Liver (tissue), 9 donors: ENCODE results near the gene ARAF. TPM values are rescaled to one million over a fixed set of nuclear protein-coding genes. Genes with fewer than 3 reads are reported as not detected.

Source experiments
- DNase-seq: peaks from one replicate; pipeline ENCODE4 v3.0.0-alpha.2; 2017; ENCODE audit warnings: low spot score
- H3K27ac ChIP-seq, 2 donors: one replicate each; pipeline ENCODE4 v1.7.0; 2013; ENCODE audit warnings: inconsistent platforms in 2 of 2, low read length in 2 of 2, control low read depth in 1 of 2, low read depth in 1 of 2, mild to moderate bottlenecking in 1 of 2
- H3K27me3 ChIP-seq, 4 donors: one replicate each; pipeline versions ENCODE4 v1.6.1 to v1.7.0; 2013; ENCODE audit warnings: low read length in 3 of 4, inconsistent platforms in 1 of 4, mild to moderate bottlenecking in 1 of 4, moderate library complexity in 1 of 4; ENCODE audit not compliant: control insufficient read depth in 4 of 4, insufficient read depth in 4 of 4
- H3K36me3 ChIP-seq, 4 donors: one replicate each; pipeline versions ENCODE4 v1.6.1 to v1.7.0; 2013; ENCODE audit warnings: low read length in 3 of 4, mild to moderate bottlenecking in 3 of 4, low read depth in 1 of 4, moderate library complexity in 1 of 4; ENCODE audit not compliant: control insufficient read depth in 4 of 4, insufficient read depth in 3 of 4
- H3K4me1 ChIP-seq, 4 donors: one replicate each; pipeline versions ENCODE4 v1.6.1 to v1.7.0; 2013; ENCODE audit warnings: low read length in 3 of 4, mild to moderate bottlenecking in 3 of 4, moderate library complexity in 1 of 4; ENCODE audit not compliant: control insufficient read depth in 4 of 4, insufficient read depth in 4 of 4
- H3K4me3 ChIP-seq, 3 donors: one replicate each; pipeline versions ENCODE4 v1.6.1 to v1.7.0; 2013; ENCODE audit warnings: low read length in 3 of 3, control low read depth in 1 of 3, low read depth in 1 of 3, mild to moderate bottlenecking in 1 of 3
- H3K9ac ChIP-seq, 2 donors: one replicate each; pipeline ENCODE4 v1.7.0; 2013; ENCODE audit warnings: low read length in 2 of 2, mild to moderate bottlenecking in 2 of 2, moderate library complexity in 2 of 2, control low read depth in 1 of 2, low read depth in 1 of 2
- H3K9me3 ChIP-seq, 4 donors: one replicate each; pipeline versions ENCODE4 v1.6.1 to v1.7.0; 2013; ENCODE audit warnings: low read length in 3 of 4; ENCODE audit not compliant: control insufficient read depth in 4 of 4
- FOXA1 ChIP-seq: IDR thresholded peaks from 2 replicates; pipeline ENCODE4 v1.6.1; 2016; ENCODE audit warnings: antibody characterized with exemption
- FOXA2 ChIP-seq: IDR thresholded peaks from 2 replicates; pipeline ENCODE4 v1.6.1; 2016; ENCODE audit warnings: antibody characterized with exemption
- GABPA ChIP-seq, 2 donors: IDR thresholded peaks in 1 of 2; conservative IDR thresholded peaks in 1 of 2; 2 replicates each; pipeline ENCODE4 v1.6.1; 2016; ENCODE audit warnings: antibody characterized with exemption in 2 of 2, mild to moderate bottlenecking in 1 of 2, moderate library complexity in 1 of 2
- HNF4A ChIP-seq, 2 donors: conservative IDR thresholded peaks; 2 replicates each; pipeline ENCODE4 v1.6.1; 2016; ENCODE audit warnings: antibody characterized with exemption in 2 of 2, mild to moderate bottlenecking in 2 of 2
- JUND ChIP-seq, 2 donors: IDR thresholded peaks; 2 replicates each; pipeline ENCODE4 v1.6.1; 2016; ENCODE audit warnings: antibody characterized with exemption in 2 of 2
- RAD21 ChIP-seq, 2 donors: IDR thresholded peaks; 2 replicates each; pipeline ENCODE4 v1.6.1; 2016; ENCODE audit warnings: antibody characterized with exemption in 2 of 2, mild to moderate bottlenecking in 2 of 2
- RXRA ChIP-seq, 2 donors: IDR thresholded peaks; 2 replicates each; pipeline ENCODE4 v1.6.1; 2017 to 2018; ENCODE audit warnings: antibody characterized with exemption in 2 of 2, mild to moderate bottlenecking in 1 of 2
- SP1 ChIP-seq: IDR thresholded peaks from 2 replicates; pipeline ENCODE4 v1.6.1; 2018; ENCODE audit warnings: antibody characterized with exemption, mild to moderate bottlenecking
- TAF1 ChIP-seq: conservative IDR thresholded peaks from 2 replicates; pipeline ENCODE4 v1.6.1; 2016; ENCODE audit warnings: antibody characterized with exemption, mild to moderate bottlenecking
- YY1 ChIP-seq: IDR thresholded peaks from 2 replicates; pipeline ENCODE4 v1.6.1; 2016; ENCODE audit warnings: antibody characterized with exemption, mild to moderate bottlenecking
- WGBS: extraction: QIAGEN DNeasy Blood & Tissue Kit; methylation state at CpG from one replicate; pipeline ENCODE4 v1.1.7; 2013; 5-methylcytosine and 5-hydroxymethylcytosine counted together
- polyA plus RNA-seq, 2 donors: library from polyadenylated mRNA; stranded (reverse) in 1 of 2; unstranded in 1 of 2; fragments of 200-250 nt in 1 of 2; fragments of >200 nt in 1 of 2; fragmentation: Nextera tagmentation in 1 of 2; extraction: Ambion mirVana in 1 of 2; gene quantifications; one replicate each; pipeline versions ENCODE4 v1.2.1 to v1.2.3, GENCODE V29; 2013 to 2015
- total RNA-seq, 2 donors: library from RNA; depleted of rRNA; stranded (reverse); fragments of >200 nt; gene quantifications; one replicate each; pipeline ENCODE4 v1.2.3, GENCODE V29; 2014
- TF ChIP-seq, protein P1 (sequence below): fragments of 150-350 bp; IDR thresholded peaks from 2 replicates; pipeline ENCODE4 v1.5.1; 2017; ENCODE audit warnings: improper control_type of control experiment, low read depth, low read length; ENCODE audit not compliant: missing input control
- TF ChIP-seq, protein P2 (sequence below): IDR thresholded peaks from 2 replicates; pipeline ENCODE4 v1.6.1; 2016; ENCODE audit warnings: antibody characterized with exemption
- TF ChIP-seq, protein P3 (sequence below): IDR thresholded peaks from 2 replicates; pipeline ENCODE4 v1.6.1; 2016; ENCODE audit warnings: antibody characterized with exemption
- TF ChIP-seq, protein P4 (sequence below): IDR thresholded peaks from 2 replicates; pipeline ENCODE4 v1.6.1; 2016; ENCODE audit warnings: antibody characterized with exemption, mild to moderate bottlenecking
- donor health status: healthy.
- donor health status: healthy.
- donor health status: healthy.
- donor health status: healthy.
- donor health status: healthy.

Gene ARAF
- total and polyA plus RNA-seq, 4 donors = 16.2 to 59.8 (median 38.9) TPM

DNA sequence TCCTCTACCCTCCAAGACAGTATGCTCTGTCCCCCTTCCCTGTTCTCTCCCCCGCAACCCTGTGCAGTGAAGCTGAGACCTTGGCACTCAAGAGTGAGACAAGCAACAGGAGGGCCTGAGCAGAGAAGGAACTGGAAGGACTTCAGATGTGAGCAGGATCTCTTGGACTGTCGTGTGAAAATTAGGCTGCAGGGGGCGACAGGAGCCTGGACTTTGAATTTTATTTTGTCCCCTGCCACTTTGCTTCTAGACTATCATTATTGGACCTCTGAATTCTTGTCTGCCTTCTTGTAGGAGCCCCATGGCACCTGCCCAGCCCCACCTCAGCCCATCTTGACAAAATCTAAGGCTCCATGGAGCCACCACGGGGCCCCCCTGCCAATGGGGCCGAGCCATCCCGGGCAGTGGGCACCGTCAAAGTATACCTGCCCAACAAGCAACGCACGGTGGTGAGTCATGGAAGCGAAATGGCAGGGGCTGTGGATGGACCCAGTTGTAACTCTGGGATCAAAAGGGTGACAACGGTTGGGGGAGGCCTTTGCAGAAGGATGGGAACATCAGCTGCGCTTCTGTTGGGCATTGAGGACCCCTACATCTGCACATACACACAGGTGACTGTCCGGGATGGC is 1.7 kb downstream of the ARAF start:
- no peaks in the 10 kb centered on the region for H3K9me3 ChIP-seq
- H3K36me3 ChIP-seq = peaks cover 2 to 32% (median 9%) of the 10 kb centered on the region in 4 donors
- TF ChIP-seq, protein P1, sequence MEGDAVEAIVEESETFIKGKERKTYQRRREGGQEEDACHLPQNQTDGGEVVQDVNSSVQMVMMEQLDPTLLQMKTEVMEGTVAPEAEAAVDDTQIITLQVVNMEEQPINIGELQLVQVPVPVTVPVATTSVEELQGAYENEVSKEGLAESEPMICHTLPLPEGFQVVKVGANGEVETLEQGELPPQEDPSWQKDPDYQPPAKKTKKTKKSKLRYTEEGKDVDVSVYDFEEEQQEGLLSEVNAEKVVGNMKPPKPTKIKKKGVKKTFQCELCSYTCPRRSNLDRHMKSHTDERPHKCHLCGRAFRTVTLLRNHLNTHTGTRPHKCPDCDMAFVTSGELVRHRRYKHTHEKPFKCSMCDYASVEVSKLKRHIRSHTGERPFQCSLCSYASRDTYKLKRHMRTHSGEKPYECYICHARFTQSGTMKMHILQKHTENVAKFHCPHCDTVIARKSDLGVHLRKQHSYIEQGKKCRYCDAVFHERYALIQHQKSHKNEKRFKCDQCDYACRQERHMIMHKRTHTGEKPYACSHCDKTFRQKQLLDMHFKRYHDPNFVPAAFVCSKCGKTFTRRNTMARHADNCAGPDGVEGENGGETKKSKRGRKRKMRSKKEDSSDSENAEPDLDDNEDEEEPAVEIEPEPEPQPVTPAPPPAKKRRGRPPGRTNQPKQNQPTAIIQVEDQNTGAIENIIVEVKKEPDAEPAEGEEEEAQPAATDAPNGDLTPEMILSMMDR = peak; percentile 34
- no peak for TF ChIP-seq SP1
- TF ChIP-seq RAD21 (IDR thresholded peaks at IDR 0.05) = peak; percentile 58 to 63
- TF ChIP-seq, protein P2, sequence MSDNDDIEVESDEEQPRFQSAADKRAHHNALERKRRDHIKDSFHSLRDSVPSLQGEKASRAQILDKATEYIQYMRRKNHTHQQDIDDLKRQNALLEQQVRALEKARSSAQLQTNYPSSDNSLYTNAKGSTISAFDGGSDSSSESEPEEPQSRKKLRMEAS = no peak
- 83% methylated on average over 13 of the region's 13 CpGs for WGBS
- peaks cover 3 to 17% (median 13%) of the 10 kb centered on the region in 4 donors for H3K4me1 ChIP-seq
- H3K27me3 ChIP-seq = no peaks in the 10 kb centered on the region
- DNase-seq = no peak
- no peak overlapping the region for H3K4me3 ChIP-seq
- no peak overlapping the region for H3K9ac ChIP-seq
- no peak overlapping the region for H3K27ac ChIP-seq

DNA sequence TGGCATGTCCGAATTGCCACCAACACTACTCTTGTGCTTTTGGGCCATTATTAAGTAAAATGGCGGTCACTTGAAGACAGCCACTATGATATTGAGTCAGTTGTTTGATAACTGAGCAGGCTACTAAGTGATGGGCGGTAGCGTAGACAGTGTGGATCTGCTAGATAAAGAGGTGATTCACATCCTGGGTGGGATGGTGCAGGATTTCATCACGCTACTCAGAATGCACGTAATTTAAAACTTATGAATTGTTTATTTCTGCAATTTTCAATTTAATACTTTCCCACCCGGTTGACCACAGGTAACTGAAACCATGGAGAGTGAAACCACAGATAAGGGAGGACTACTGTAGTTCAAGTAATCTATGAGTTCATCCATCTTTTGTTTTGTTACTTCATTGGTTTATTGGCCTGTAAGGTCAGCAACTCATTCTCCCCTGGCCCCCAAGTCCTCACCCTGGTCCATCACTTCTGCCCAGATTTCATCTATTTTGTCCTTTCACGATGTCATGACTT is 2.9 kb downstream of the ARAF start:
- no peaks in the 10 kb centered on the region for H3K27me3 ChIP-seq
- no peak overlapping the region for H3K27ac ChIP-seq
- H3K9ac ChIP-seq = no peak overlapping the region
- DNase-seq = no peak
- no peak overlapping the region for H3K4me3 ChIP-seq
- H3K36me3 ChIP-seq = peaks cover 2 to 42% (median 13%) of the 10 kb centered on the region in 4 donors
- 86% methylated on average over 8 of the region's 8 CpGs for WGBS
- H3K9me3 ChIP-seq = no peaks in the 10 kb centered on the region
- no peak for TF ChIP-seq FOXA1
- TF ChIP-seq, protein P1 = no peak
- TF ChIP-seq, protein P3, sequence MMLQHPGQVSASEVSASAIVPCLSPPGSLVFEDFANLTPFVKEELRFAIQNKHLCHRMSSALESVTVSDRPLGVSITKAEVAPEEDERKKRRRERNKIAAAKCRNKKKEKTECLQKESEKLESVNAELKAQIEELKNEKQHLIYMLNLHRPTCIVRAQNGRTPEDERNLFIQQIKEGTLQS = no peak
- H3K4me1 ChIP-seq = peaks cover 3 to 14% (median 8%) of the 10 kb centered on the region in 4 donors

DNA sequence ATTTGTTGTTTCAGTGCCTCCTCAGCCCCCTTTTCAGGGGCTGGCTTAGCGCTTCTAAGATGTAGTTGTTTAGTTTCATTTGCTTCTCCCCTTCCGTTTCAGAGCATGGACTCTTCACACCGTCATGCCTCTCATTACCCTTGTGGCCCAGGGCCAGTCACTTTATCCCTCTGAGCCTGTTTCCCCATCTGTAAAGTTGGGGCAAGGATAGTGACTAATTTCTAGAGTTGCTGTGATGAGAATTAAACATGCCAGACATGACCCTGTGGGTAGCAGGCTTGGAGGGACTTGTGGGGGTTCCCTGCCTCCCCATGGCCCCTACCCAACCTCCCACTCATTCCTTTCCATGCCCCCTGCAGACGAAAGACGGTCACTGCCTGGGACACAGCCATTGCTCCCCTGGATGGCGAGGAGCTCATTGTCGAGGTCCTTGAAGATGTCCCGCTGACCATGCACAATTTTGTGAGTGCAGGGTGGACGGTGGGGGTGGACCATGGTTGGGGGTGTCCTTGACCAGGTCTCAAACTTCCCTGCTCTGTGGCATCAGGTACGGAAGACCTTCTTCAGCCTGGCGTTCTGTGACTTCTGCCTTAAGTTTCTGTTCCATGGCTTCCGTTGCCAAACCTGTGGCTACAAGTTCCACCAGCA is 3.6 kb downstream of the ARAF start:
- no peaks in the 10 kb centered on the region for H3K9me3 ChIP-seq
- no peak overlapping the region for H3K9ac ChIP-seq
- WGBS = 88% methylated on average over 12 of the region's 12 CpGs
- no peaks in the 10 kb centered on the region for H3K27me3 ChIP-seq
- no peak overlapping the region for H3K4me3 ChIP-seq
- DNase-seq = no peak
- peaks cover 6 to 49% (median 16%) of the 10 kb centered on the region in 4 donors for H3K36me3 ChIP-seq
- H3K4me1 ChIP-seq = peaks cover 2 to 12% (median 7%) of the 10 kb centered on the region in 4 donors
- H3K27ac ChIP-seq = no peak overlapping the region
- TF ChIP-seq, protein P2 = no peak
- TF ChIP-seq GABPA (IDR thresholded peaks at IDR 0.05 in 1 of 2, conservative IDR thresholded peaks at IDR 0.05 in 1 of 2) = no peak
- TF ChIP-seq, protein P4, sequence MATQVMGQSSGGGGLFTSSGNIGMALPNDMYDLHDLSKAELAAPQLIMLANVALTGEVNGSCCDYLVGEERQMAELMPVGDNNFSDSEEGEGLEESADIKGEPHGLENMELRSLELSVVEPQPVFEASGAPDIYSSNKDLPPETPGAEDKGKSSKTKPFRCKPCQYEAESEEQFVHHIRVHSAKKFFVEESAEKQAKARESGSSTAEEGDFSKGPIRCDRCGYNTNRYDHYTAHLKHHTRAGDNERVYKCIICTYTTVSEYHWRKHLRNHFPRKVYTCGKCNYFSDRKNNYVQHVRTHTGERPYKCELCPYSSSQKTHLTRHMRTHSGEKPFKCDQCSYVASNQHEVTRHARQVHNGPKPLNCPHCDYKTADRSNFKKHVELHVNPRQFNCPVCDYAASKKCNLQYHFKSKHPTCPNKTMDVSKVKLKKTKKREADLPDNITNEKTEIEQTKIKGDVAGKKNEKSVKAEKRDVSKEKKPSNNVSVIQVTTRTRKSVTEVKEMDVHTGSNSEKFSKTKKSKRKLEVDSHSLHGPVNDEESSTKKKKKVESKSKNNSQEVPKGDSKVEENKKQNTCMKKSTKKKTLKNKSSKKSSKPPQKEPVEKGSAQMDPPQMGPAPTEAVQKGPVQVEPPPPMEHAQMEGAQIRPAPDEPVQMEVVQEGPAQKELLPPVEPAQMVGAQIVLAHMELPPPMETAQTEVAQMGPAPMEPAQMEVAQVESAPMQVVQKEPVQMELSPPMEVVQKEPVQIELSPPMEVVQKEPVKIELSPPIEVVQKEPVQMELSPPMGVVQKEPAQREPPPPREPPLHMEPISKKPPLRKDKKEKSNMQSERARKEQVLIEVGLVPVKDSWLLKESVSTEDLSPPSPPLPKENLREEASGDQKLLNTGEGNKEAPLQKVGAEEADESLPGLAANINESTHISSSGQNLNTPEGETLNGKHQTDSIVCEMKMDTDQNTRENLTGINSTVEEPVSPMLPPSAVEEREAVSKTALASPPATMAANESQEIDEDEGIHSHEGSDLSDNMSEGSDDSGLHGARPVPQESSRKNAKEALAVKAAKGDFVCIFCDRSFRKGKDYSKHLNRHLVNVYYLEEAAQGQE = no peak
- TF ChIP-seq JUND (IDR thresholded peaks at IDR 0.05) = no peak
- no peak for TF ChIP-seq FOXA2
- TF ChIP-seq TAF1 = no peak
- TF ChIP-seq, protein P3 = no peak
- TF ChIP-seq RXRA (IDR thresholded peaks at IDR 0.05) = no peak
- TF ChIP-seq HNF4A (conservative IDR thresholded peaks at IDR 0.05) = no peak
- TF ChIP-seq YY1 = no peak
- no peak for TF ChIP-seq RAD21 (IDR thresholded peaks at IDR 0.05)
- TF ChIP-seq SP1 = no peak
